Neuron (in vitro differentiated cells): Measurements from ENCODE around the gene SPEM1.

Experiments
- H2AFZ ChIP-seq: one replicate; pipeline ENCODE4 v1.6.1; 2013; ENCODE audit warnings: low read depth, mild to moderate bottlenecking, inconsistent platforms, low read length, moderate library complexity
- H3K27me3 ChIP-seq: one replicate; pipeline ENCODE4 v1.6.1; 2013; ENCODE audit warnings: low read length; ENCODE audit not compliant: insufficient read depth
- H3K36me3 ChIP-seq: one replicate; pipeline ENCODE4 v1.6.1; 2013; ENCODE audit warnings: low read length; ENCODE audit not compliant: insufficient read depth
- H3K4me1 ChIP-seq: one replicate; pipeline ENCODE4 v1.6.1; 2013; ENCODE audit warnings: low read length; ENCODE audit not compliant: insufficient read depth
- H3K4me3 ChIP-seq: 2 replicates; pipeline ENCODE4 v1.5.1; 2013; ENCODE audit warnings: mild to moderate bottlenecking, low read length, moderate library complexity
- H3K9me3 ChIP-seq: one replicate; pipeline ENCODE4 v1.6.1; 2013; ENCODE audit warnings: low read length

Gene SPEM1

GRCh38 chr17:7391307-7391706 lies 28.8 kb upstream of the SPEM1 start:
- Histone ChIP-seq H3K4me3 (no peak overlapping the region), H3K9me3 (no peaks in the 10 kb centered on the region), H3K27me3 (no peaks in the 10 kb centered on the region), H3K4me1 (peaks cover 11% of the 10 kb centered on the region), H2AFZ (no peak overlapping the region), H3K36me3 (peaks cover 36% of the 10 kb centered on the region)

DNA sequence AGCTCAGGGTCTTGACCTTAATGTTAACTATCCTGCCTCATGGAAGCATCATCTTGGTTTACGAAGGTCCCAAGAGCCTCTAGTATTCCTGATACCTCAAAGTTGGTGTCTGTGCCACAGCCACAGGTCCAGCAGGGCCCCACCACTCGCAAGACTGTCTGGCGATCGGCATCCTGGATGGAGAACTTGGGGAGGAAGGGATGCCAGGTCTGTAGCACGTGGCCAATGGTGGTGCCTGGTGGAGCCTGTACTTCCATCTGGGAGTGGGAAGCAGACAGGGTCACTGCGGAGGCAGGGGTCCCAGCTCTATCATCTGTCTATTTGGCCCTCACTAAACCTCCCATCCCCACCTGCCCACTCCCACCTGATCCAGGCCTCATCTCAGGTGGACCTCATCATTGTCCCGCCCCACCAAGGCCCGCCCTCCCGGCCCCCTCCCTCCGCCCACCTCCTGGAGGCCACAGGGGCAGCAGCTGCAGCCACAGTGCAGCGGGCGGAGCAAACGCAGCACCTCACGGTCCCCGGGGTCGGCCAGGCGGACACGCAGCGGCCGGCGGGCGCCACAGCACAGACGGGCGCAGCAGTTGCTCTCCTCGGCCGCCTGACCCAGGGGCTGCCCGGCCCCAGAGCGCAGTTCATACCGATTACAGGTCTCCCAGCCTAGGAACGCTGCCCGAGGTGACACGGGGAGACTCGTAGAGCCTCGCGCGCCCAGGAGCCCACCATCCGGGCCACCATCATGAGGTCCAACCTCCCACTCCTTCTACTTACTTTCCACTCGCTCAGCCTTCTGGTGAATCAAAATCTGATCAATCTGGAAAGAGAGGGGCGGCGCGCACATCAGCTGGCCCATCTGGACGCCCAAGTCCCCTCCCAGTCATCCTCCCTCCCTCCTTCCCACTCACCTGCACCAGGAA lies 27.2 kb upstream of the SPEM1 start:
- H3K4me1 ChIP-seq: peaks cover 11% of the 10 kb centered on the region
- H3K4me3 ChIP-seq: peak overlapping the region; percentile 62
- peaks cover 36% of the 10 kb centered on the region for H3K36me3 ChIP-seq
- no peaks in the 10 kb centered on the region for H3K9me3 ChIP-seq
- H3K27me3 ChIP-seq: no peaks in the 10 kb centered on the region
- H2AFZ ChIP-seq: no peak overlapping the region

- Histone ChIP-seq H3K4me1 (peaks cover 11% of the 10 kb centered on the region), H3K9me3 (no peaks in the 10 kb centered on the region), H3K27me3 (no peaks in the 10 kb centered on the region), H3K36me3 (peaks cover 30% of the 10 kb centered on the region), H3K4me3 (peak overlapping the region; percentile 62), H2AFZ (peak overlapping the region; percentile 27)
Measured at GRCh38 chr17:7393613-7394451, 26.3 kb upstream of the SPEM1 start.

GRCh38 chr17:7394452-7395191 lies 25.5 kb upstream of the SPEM1 start, which contains the start of gene PLSCR3:
PLSCR3 (minus strand) TSS chr17:7394525; CDS start chr17:7394110, 415 bp downstream.
- peaks cover 24% of the 10 kb centered on the region for H3K36me3 ChIP-seq
- H2AFZ ChIP-seq: peak within 1 kb of the TSS; percentile 27
- no peaks in the 10 kb centered on the region for H3K27me3 ChIP-seq
- no peaks in the 10 kb centered on the region for H3K9me3 ChIP-seq
- H3K4me3 ChIP-seq: peak within 1 kb of the TSS; percentile 62
- peaks cover 11% of the 10 kb centered on the region for H3K4me1 ChIP-seq

- no peak overlapping the region for H3K4me3 ChIP-seq
- H3K9me3 ChIP-seq: no peaks in the 10 kb centered on the region
- peaks cover 11% of the 10 kb centered on the region for H3K4me1 ChIP-seq
- H2AFZ ChIP-seq: no peak overlapping the region
- H3K27me3 ChIP-seq: no peaks in the 10 kb centered on the region
- H3K36me3 ChIP-seq: peaks cover 9% of the 10 kb centered on the region
Measured at GRCh38 chr17:7396147-7396546, 24.0 kb upstream of the SPEM1 start.

GRCh38 chr17:7398612-7399011 lies 21.5 kb upstream of the SPEM1 start:
- no peaks in the 10 kb centered on the region for H3K27me3 ChIP-seq
- no peaks in the 10 kb centered on the region for H3K9me3 ChIP-seq
- no peak overlapping the region for H2AFZ ChIP-seq
- no peak overlapping the region for H3K4me3 ChIP-seq
- H3K4me1 ChIP-seq: peaks cover 20% of the 10 kb centered on the region
- no peaks in the 10 kb centered on the region for H3K36me3 ChIP-seq

DNA sequence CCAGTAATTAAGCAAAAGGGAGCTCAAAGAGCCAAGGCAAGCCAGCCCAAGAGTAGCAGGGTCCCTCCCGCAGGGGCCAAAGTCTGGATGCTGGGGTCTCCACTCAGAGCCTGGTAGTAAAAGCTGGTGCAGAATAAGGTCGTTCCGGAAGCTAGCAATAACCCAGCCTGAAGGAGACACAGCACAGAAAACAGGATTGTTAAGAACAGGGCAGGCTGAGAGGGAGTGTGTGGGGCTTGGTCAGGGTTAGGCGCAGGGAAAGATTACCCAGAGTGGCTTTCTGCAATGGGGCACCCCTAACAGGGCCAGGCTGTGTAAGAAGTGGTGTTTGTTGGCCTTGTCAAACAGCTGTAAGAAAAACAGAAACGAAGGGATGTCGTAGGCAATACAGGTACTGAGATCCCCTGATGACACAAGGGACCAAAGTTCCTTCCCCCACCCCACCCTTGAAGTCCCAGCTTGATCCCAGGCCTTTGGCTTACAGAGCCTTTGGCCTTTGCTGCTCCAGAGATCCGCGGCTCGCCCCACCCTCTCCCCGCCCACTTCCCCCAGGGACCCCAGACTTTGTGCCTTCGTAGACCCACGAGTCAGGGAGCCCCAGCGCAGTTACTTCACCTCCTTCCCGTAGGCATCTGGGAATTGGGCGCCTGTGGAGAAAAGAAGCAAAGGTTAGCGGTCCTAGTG lies 16.9 kb upstream of the SPEM1 start:
- H3K4me3 ChIP-seq: peak overlapping the region; percentile 66
- H3K4me1 ChIP-seq: peaks cover 27% of the 10 kb centered on the region
- no peaks in the 10 kb centered on the region for H3K9me3 ChIP-seq
- H2AFZ ChIP-seq: no peak overlapping the region
- H3K36me3 ChIP-seq: peaks cover under 1% of the 10 kb centered on the region
- H3K27me3 ChIP-seq: no peaks in the 10 kb centered on the region

DNA sequence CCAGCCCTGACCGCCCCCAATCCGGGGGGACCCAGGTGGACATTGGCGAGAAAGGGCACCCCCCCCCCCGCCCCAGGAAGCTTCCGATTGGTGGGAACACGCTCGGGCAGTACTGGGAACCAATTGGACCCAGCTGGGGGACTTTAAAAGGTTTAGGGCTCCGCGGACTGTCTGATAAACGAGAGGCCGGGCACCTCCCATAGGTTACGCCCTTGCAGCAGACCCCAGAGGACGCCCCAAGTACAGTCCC lies 16.5 kb upstream of the SPEM1 start:
- no peaks in the 10 kb centered on the region for H3K27me3 ChIP-seq
- no peaks in the 10 kb centered on the region for H3K9me3 ChIP-seq
- peak overlapping the region; percentile 66 for H3K4me3 ChIP-seq
- H3K4me1 ChIP-seq: peaks cover 27% of the 10 kb centered on the region
- no peak overlapping the region for H2AFZ ChIP-seq
- H3K36me3 ChIP-seq: peaks cover 5% of the 10 kb centered on the region

DNA sequence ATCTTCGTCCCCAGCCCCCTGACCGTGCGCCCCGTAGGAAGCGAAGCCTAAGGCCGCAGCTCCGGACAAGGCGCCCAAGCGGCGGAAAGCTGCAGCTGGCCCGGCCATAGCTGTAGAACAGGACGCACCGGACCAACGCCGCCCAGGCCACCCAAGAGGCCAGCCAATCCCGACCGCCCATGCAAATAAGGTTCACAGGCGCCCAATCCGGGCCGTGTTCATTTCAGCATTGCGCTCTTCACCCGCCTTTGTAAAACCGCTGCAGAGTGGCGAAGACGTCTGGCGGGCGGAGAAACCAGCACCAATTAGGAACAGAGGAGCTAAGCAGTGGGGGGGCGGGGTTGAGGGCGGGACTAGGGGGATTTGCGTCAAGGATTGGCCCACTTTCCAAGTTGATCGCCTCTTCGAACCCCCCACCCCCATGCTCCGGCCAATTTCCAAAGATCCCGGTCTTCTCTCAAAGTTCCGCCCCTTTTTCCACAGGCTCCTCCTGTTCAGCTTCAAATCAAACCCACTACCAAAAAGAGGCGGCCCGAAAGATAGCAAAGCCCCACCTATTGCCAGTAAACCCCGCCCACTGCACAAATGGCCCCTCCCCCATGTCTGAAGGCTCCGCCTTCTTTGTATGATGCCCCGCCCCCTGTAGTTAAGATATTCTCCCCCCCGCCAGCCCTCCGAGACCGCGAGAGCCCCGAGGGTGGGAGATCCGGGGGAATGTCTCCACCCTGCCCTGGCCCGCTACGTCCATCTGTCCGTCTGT lies 16.0 kb upstream of the SPEM1 start, which contains the start of gene TMEM256:
Gene TMEM256, minus strand, starts transcription at position 121 of the 760 bp plus-strand sequence. Its CDS starts 13 bp downstream, at position 108.
- Histone ChIP-seq H3K4me3 (peak within 1 kb of the TSS; percentile 66), H2AFZ (no peak within 1 kb of the TSS), H3K36me3 (peaks cover 10% of the 10 kb centered on the region), H3K9me3 (no peaks in the 10 kb centered on the region), H3K4me1 (peaks cover 27% of the 10 kb centered on the region), H3K27me3 (no peaks in the 10 kb centered on the region)

DNA sequence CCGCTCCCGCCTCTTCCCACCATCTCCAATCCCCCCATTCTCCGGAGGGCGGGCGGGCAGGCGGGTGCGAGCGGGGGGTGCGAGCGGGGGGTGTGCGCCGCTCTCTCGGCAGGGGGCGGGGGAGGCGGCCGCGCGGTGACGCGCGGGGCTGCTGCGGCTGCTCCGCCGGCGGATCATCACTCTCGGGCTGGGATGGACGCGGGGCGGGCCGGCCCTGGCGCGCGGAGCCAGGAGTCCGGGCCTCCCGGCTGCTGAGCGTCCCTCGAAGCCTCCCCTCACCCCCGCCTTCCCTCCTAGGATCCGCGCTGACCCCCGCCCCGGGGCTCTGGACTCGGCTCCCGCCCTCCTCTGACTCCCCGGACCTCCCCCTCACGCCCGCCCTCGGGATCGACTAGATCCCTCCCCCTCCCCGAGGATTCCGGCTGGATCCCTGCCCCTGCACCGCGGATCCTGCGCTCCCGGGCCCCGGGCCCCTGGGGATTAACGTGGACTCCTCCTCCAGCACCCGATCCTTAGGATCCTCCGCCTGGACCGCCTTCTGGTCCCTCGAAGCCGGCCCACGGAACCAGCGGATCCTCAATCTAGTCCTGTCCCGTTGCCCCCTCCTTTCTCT lies 15.3 kb upstream of the SPEM1 start:
- Histone ChIP-seq H3K36me3 (peaks cover 17% of the 10 kb centered on the region), H3K27me3 (no peaks in the 10 kb centered on the region), H3K9me3 (no peaks in the 10 kb centered on the region), H2AFZ (no peak overlapping the region), H3K4me1 (peaks cover 27% of the 10 kb centered on the region), H3K4me3 (peak overlapping the region; percentile 64)

DNA sequence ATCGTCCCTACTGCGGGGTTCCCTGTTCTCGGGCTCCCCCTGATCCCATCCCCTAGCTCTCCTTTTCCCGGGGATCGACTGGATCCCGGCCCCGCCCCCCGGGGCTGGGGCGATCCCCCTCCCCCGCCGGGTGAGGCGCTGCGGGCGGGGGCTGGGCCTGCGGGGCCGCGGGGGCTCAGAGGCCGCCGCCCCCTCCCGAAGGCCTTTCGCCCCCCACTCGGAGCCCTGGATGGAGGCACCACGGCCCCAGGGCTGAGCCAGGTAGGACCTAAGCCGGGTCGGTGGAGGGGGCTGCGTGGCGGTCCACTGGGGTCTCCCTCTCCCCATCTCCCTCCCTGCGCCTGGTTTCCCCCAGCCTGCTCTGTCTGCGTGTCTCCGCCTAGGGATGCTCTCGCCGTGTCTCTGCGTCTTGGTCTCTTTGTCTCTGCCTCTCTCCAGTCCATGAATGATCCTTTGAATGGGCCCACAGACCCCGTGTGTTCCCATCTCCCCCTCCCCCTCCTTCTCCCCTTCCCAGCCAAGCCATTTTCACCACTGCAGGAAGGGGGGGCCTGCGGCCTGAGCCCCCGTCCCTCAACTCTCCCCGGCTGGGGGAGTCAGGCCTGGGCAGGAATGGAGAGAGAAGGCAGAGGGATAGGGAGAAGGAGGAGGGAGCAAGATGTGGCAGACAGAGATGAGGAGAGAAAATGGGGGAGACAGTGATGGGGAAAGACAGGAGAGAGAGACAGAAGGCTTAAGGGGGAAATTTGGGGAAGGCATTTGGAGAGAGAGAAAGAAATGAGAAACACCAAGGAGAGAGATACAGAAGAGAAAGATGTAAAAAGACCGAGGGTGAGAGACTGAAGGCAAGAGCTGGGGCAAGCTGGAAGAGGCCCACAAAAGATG lies 14.5 kb upstream of the SPEM1 start:
- Histone ChIP-seq H3K27me3 (no peaks in the 10 kb centered on the region), H2AFZ (no peak overlapping the region), H3K4me3 (peak overlapping the region; percentile 64), H3K4me1 (peaks cover 27% of the 10 kb centered on the region), H3K36me3 (peaks cover 24% of the 10 kb centered on the region), H3K9me3 (no peaks in the 10 kb centered on the region)
